Kidney (tissue), 14 donors: ENCODE measurements around the gene SMIM23. TPM values are rescaled to one million over a fixed set of nuclear protein-coding genes. Genes with fewer than 3 reads are reported as not detected.

Experiments
- DNase-seq, 5 donors: peaks; one replicate each; pipeline ENCODE4 v3.0.0-alpha.2; 2013 to 2020
- FAIRE-seq: peaks from 2 replicates; lab custom pipeline; 2012; peaks lifted over from hg19 to GRCh38; lab: Jason Lieb, UNC
- H3K27ac ChIP-seq, 2 donors: one replicate each; pipeline ENCODE4 v1.7.0; 2013; ENCODE audit warnings: low read depth in 2 of 2, low read length in 2 of 2, inconsistent platforms in 1 of 2
- H3K27me3 ChIP-seq: one replicate; pipeline ENCODE4 v1.7.1; 2013; ENCODE audit warnings: low read length, inconsistent platforms; ENCODE audit not compliant: control insufficient read depth, insufficient read depth
- H3K36me3 ChIP-seq, 3 donors: one replicate each; pipeline versions ENCODE4 v1.7.0 to v1.7.1; 2013; ENCODE audit warnings: low read length in 3 of 3, control low read depth in 1 of 3, inconsistent platforms in 1 of 3; ENCODE audit not compliant: insufficient read depth in 3 of 3, control insufficient read depth in 2 of 3
- H3K4me1 ChIP-seq, 3 donors: one replicate each; pipeline versions ENCODE4 v1.7.0 to v1.7.1; 2013; ENCODE audit warnings: low read length in 3 of 3, inconsistent platforms in 1 of 3, low read depth in 1 of 3; ENCODE audit not compliant: control insufficient read depth in 2 of 3, insufficient read depth in 2 of 3
- H3K4me3 ChIP-seq, 3 donors: one replicate each; pipeline versions ENCODE4 v1.7.0 to v1.8.1; 2013; ENCODE audit warnings: low read length in 3 of 3, control low read depth in 1 of 3, inconsistent platforms in 1 of 3
- H3K9ac ChIP-seq, 3 donors: one replicate each; pipeline versions ENCODE4 v1.7.0 to v1.7.1; 2013; ENCODE audit warnings: low read length in 3 of 3, control low read depth in 1 of 3, inconsistent platforms in 1 of 3
- H3K9me3 ChIP-seq, 3 donors: one replicate each; pipeline versions ENCODE4 v1.7.0 to v1.7.1; 2013; ENCODE audit warnings: low read length in 3 of 3, control low read depth in 1 of 3, inconsistent platforms in 1 of 3; ENCODE audit not compliant: control insufficient read depth in 2 of 3, insufficient read depth in 1 of 3
- CTCF ChIP-seq: IDR thresholded peaks from 3 replicates; pipeline ENCODE4 v1.5.1; 2012; ENCODE audit warnings: mild to moderate bottlenecking, moderate library complexity, borderline replicate concordance; ENCODE audit not compliant: insufficient read depth; ENCODE audit errors: extremely low read depth
- intact Hi-C: fragments of 100-400 bp; cut with DNase I; formaldehyde crosslinking; loops from one replicate; pipeline ENCODE4 v1.11.1; 2022
- polyA plus RNA-seq: library from polyadenylated mRNA; stranded (reverse); fragments of 350-450 nt; fragmentation: Illumina TruSeq; extraction: RNeasy Lipid Tissue Mini Kit (QIAGEN cat#74804); gene quantifications from one replicate; pipeline ENCODE4 v1.2.3, GENCODE V29; 2014; ENCODE audit warnings: low read depth, low replicate concordance; ENCODE audit not compliant: insufficient read depth
- total RNA-seq: library from RNA; stranded (reverse); fragmentation: NEBNext Ultra II Directional; extraction: Animal tissue kit (Norgen Biotek cat#: 25700); gene quantifications from one replicate; pipeline ENCODE4 v1.2.1, GENCODE V29; 2021
- donor health status: control.
- donor health status: control.
- donor health status: control.
- donor health status: control.
- donor health status: control.
- donor health status: DM: yes; HTN: yes; CAD: no.
- donor health status: Normal renal cell carcinoma (clear cell type).

SMIM23 gene
- total and polyA plus RNA-seq, 2 donors from 2014 or later = not detected

- intact Hi-C loops = no loop called here
- H3K9me3 ChIP-seq = no peaks in the 10 kb centered on the region
- H3K36me3 ChIP-seq = no peaks in the 10 kb centered on the region
- H3K27ac ChIP-seq = no peak overlapping the region
- no peaks in the 10 kb centered on the region for H3K27me3 ChIP-seq
- FAIRE-seq = no peak
- DNase-seq = no peak
- TF ChIP-seq CTCF = no peak
- no peak overlapping the region for H3K9ac ChIP-seq
- H3K4me3 ChIP-seq = no peak overlapping the region
- H3K4me1 ChIP-seq = no peaks in the 10 kb centered on the region
Measured at GRCh38 chr5:171795381-171795780, 9.8 kb downstream of the SMIM23 start.

GRCh38 chr5:171796436-171796835 lies 10.8 kb downstream of the SMIM23 start:
- Histone ChIP-seq H3K4me1 (no peaks in the 10 kb centered on the region), H3K9ac (no peak overlapping the region), H3K4me3 (no peak overlapping the region), H3K36me3 (no peaks in the 10 kb centered on the region), H3K9me3 (no peaks in the 10 kb centered on the region), H3K27me3 (no peaks in the 10 kb centered on the region), H3K27ac (no peak overlapping the region)
- intact Hi-C loops = no loop called here
- FAIRE-seq (no peak), DNase-seq (no peak)
- no peak for TF ChIP-seq CTCF

GRCh38 chr5:171797543-171797942 lies 11.9 kb downstream of the SMIM23 start:
- no peak for FAIRE-seq
- no peak for DNase-seq
- no peak overlapping the region for H3K27ac ChIP-seq
- intact Hi-C loops = no loop called here
- H3K27me3 ChIP-seq = no peaks in the 10 kb centered on the region
- no peaks in the 10 kb centered on the region for H3K4me1 ChIP-seq
- TF ChIP-seq CTCF = no peak
- H3K4me3 ChIP-seq = no peak overlapping the region
- no peaks in the 10 kb centered on the region for H3K36me3 ChIP-seq
- no peaks in the 10 kb centered on the region for H3K9me3 ChIP-seq
- H3K9ac ChIP-seq = no peak overlapping the region

GRCh38 chr5:171798418-171798817 lies 12.8 kb downstream of the SMIM23 start:
- Histone ChIP-seq H3K27ac (no peak overlapping the region), H3K36me3 (no peaks in the 10 kb centered on the region), H3K9ac (no peak overlapping the region), H3K4me3 (no peak overlapping the region), H3K9me3 (no peaks in the 10 kb centered on the region), H3K4me1 (no peaks in the 10 kb centered on the region), H3K27me3 (no peaks in the 10 kb centered on the region)
- DNase-seq (peak in 1 of 5 donors; percentile 13), FAIRE-seq (no peak)
- intact Hi-C loops = no loop called here
- TF ChIP-seq CTCF = no peak
